GM21367 (cell line): ENCODE data around the gene SLC17A8.
"Not testable (repeated sequence)": the region's sequence is repeated elsewhere in the genome, so short reads cannot be mapped to it uniquely, and the experiment has no call there.

Source experiments
- ATAC-seq: cut with Tn5 transposase; IDR thresholded peaks from one replicate; pipeline ENCODE4 v1.9.1; 2021; ENCODE audit not compliant: unreplicated experiment

SLC17A8 gene

DNA sequence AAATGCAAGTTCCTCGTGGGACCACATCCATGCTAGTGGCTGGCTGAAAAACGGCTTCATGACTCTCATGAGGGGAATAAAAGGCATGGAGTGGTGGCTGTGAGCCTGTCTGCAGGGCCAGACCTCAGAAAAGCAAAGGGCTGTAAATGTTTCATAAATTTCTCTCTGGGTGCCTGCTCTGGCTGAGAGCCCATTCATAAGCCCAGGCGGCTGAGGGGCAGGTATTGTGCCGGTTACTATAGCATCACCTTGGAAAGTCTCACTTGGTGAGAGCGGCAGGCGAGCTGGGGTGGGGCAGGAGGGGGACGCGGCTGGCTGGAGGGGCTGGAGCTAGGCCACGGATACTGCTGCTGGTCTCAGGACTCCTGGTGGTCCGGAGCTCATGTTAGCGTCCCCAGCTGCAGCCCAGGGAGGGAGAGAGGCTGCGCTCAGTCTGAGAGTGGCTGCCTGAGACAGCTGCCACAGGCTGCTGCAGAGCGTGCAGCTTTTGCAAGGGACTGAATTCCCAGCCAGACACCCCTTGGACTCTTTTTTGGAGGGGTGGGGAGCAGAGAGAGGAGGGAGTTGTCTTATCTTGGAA lies at the start of gene SLC17A8:
Gene SLC17A8, plus strand, starts transcription at position 431 of the 580 bp plus-strand sequence. CDS start 318 bp downstream, outside the sequence.
- ATAC-seq, result no peak

DNA sequence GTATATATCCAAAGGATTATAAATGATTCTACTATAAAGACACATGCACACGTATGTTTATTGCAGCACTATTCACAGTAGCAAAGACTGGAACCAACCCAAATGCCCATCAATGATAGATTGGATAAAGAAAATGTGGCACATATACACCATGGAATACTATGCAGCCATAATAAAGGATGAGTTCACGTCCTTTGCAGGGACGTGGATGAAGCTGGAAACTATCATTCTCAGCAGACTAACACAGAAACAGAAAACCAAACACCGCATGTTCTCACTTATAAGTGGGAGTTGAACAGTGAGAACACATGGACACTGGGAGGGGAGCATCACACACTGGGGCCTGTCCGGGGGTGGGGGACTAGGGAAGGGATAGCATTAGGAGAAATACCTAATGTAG lies 48.7 kb upstream of the SLC17A8 start:
- not testable (repeated sequence) for ATAC-seq

DNA sequence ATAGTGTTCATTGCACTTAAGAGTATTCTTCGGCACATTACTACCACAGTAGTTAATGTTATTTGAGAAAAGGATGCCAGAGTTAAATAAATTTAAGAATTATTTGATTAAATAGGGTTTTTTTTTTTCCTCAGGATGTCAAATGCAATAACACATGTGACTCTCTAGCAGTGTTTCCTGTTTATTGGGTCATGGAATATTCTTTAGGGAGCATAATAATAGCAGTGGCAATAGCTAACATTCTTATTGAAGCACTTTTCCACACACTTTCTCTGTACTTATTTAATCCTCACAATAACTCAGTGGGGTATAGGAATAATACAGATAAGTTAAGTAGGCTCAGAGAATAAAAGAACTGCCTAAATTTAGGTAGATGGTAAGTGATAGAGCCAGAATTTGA lies 45.6 kb upstream of the SLC17A8 start:
- no peak for ATAC-seq

DNA sequence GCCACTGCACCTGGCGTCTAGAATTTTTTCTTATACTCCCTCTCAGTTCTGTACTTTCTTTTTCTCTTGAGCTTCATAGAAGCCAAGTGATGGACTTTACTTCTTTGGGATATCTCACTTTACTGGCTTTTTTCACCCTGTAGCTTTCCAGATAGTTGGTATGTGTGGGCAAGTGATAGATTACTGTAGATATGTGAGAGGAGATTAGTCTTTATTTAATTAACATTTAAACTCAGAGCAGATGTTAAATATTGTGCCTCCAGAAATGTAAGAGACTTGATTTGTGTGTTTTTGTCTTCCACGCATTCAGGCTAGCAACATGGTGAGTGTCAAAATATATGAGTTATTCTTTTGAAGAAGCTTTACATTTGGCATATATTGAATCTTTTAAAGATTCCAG lies 39.5 kb upstream of the SLC17A8 start:
- ATAC-seq, result no peak

DNA sequence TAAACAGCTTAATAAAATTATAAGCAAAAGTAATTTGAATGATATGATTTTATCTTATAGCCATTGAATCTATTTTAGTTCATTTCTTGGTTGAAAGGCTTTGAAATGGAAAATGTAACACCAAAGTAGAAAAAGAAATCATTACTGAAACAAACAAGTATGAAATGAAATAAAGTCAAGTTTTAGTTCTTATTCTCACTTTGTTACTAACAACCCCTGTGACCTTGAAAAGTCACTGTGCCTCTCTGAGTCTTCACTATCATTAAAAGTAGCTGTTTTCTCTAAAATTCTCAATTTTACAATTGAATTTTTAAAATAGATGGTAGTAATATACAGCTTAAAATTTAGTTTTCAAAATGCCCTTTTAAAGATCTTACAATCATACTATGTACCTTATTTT lies 32.4 kb upstream of the SLC17A8 start:
- ATAC-seq, result no peak

DNA sequence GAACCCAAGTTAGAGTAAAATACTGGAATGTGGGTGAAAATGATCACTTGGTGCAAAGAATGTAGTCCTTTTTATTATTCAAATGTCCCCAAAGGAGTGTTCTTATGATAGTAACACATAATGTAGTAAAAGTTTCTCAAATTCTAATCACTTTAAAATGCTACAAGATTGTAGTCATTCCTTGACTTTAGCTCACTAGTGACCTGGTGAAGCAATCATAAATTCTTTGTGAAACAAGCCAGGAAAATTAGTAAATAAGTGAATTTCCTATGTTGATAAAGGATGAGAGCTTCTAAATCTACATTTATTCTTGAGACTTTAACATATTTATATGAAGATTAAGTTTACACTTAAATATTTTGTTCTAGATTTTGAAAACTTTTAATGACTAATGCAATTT lies 30.7 kb upstream of the SLC17A8 start:
- no peak for ATAC-seq

DNA sequence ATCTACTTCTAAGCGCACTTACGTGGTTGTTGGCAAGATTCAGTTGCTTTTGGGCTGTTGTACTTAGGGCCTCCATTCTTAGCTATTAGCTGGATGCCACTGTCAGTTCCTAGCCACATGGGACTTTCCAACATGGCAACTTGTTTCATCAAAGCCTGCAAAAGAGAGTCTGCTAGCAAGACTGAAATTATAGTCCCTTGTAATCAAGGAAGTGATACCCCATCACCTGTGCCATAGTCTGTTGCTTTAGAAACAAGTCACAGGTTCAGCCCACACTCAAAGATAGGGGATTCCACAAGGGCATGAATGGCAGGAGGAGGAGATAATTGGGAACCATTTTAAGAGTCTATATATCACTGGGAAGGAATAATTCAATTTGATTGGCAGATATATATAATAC lies 27.1 kb upstream of the SLC17A8 start:
- peak; percentile 87 for ATAC-seq

DNA sequence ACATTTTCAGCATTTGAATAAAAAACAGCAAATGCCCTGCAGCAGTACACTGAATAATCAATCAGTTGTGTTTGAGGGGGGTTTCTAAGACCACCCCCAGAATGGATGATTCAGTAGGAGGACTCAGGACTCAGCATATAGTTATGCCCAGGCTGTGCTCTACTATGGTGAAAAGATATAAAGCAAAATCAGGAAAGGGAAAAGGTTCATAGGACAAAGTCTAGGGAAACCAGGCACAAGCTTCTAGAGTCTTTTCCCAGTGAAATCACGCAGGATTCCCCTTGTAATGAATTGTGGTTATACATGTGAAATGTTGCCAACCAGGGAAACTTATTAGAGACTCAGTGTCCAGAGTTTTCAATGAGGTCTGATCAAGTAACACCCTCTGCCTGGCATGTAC lies 25.0 kb upstream of the SLC17A8 start:
- no peak for ATAC-seq

DNA sequence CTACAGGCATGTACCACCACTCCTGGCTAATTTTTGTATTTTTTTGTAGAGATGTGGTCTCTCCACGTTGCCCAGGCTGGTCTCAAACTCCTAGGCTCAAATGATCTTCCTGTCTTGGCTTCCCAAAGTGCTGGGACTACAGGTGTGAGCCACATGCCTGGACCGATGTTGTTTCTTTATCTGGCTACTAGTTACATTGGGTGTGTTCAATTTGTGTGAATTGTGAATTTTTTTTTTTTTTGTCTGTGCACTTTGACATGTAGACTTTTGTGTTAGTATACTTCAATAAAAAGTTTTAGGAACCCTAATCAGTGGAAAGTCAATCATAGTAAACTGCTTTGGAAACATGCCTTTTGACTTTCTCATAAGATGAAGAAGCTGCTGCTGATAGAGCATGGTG lies 24.0 kb upstream of the SLC17A8 start:
- ATAC-seq, result no peak

DNA sequence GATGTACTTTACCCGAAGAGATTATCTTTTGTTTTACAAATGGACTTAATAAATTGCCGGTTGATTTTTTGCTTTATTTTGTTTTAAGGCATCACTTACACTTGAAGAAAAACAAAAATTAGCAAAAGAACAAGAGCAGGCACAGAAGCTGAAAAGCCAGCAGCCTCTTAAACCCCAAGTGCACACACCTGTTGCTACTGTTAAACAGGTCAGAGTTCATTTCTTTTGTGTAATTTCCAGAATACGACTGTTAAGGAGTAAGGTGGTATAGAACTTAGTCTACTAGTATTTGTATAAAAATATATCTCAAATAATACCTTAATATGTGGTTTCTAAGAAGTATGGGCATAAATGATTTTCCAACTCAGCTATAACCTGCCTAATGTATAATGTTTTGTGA lies 19.6 kb upstream of the SLC17A8 start:
- no peak for ATAC-seq

DNA sequence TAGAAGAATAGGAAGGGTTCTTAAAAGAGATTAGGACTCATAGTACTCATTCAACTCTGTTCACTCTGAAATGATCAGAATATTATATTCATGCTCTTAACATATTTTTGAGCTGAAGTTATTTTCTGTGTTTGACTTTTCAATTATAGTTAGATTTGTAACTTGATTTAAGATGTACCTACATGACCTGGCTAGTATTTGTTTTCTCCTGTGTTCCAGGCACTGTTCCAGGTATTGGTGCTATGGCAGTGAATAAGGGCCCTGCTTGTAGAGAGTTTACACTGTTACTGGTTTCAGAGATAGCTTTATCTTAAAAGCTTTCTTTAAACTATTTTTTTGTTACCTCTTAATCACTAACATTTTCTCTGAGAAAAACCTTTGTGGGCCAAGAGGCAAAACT lies 19.1 kb upstream of the SLC17A8 start:
- no peak for ATAC-seq

DNA sequence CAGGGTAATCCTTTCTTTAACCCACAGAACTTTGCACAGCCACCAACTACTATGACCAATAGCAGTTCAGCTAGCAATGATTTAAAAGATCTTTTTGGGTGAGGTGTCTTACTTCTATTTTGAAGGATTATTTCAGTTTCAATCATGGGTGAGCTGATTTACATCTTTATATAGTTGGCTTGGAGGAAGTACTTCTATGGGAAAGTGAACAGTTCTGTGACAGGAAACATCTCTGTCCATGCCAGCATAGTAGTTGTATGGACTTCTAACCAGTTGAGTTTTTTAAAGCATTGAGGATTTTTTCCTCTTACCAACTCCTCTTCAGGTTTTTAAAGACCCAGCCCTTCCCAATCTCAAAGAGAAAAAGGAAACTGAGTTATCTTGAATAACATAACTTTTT lies 17.8 kb upstream of the SLC17A8 start:
- no peak for ATAC-seq

DNA sequence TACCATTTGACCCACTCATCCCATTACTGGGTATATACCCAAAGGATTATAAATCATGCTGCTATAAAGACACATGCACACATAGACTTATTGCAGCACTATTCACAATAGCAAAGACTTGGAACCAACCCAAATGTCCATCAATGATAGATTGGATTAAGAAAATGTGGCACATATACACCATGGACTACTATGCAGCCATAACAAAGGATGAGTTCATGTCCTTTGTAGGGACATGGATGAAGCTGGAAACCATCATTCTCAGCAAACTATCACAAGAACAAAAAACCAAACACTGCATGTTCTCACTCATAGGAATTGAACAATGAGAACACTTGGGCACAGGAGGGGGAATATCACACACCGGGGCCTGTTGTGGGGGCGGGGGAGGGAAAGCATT lies 14.0 kb upstream of the SLC17A8 start:
- ATAC-seq, result not testable (repeated sequence)

DNA sequence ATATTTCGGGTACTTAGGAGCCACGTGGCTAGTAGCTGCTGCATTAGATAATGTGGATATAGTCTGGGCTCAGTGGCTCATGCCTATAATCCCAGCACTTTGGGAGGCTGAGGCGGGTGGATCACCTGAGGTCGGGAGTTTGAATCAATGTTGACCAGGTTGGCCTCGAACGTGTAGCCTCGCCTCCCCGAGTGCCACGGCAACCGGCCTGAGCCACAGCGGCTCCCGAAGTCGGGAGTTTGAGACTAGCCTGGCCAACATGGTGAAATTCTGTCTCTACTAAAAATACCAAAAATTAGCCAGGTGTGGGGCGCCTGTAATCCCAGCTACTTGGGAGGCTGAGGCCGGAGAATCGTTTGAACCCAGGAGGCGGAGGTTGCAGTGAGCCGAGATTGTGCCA lies 12.5 kb upstream of the SLC17A8 start:
- ATAC-seq, result not testable (repeated sequence)

DNA sequence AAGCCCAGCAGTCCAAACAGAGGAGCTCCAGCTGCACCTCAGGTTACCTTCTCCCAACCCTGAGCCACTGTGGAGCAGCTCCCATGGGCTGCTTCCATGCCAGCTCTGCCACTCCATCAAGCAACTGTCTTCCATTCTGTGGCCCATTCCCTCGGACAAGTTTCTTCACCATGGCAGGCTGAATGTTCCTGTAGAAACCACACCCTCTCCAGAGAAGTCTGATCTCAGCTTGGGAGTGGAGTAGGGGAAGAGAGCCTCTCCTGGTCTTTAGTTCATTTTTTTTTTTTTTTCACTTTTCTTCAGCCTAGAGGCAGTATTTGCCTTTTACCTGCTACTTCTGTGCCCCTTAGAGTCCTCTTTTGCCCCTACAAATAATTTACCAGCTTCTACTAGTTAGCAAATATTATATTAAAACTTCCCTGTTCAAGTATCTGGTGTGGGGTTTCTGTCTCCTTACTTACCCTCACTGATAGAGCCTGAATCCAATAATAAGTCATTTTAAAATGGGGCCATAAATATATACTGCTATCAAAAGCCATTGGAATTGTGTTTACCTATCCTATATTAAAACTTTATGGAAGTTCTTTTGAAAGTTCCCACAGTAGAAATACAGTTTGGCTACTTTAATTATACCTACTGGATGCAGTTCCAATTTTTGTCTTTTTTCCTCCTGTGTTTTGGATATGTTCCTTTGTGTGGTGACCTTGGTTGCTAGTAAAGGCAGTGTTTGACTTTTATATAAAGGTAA lies 11.7 kb upstream of the SLC17A8 start:
- ATAC-seq, result no peak

DNA sequence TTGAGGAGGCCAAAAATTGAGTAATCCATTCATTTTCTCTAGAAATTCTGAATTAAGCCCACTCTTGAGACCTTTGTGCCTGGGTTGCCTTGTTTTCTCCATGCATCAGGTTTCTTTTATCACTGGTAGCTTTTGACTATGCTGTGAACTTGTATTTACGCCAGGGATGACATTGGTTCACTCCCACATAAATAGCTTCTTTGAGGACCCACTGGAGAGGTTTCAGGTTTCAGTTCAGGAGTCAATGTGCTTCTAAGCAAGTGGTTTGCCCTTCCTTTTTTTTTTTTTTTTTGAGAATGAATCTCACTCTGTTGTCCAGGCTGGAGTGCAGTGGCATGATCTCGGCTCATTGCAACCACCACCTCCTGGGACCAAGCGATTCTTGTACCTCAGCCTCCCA lies 10.2 kb upstream of the SLC17A8 start:
- ATAC-seq, result no peak

DNA sequence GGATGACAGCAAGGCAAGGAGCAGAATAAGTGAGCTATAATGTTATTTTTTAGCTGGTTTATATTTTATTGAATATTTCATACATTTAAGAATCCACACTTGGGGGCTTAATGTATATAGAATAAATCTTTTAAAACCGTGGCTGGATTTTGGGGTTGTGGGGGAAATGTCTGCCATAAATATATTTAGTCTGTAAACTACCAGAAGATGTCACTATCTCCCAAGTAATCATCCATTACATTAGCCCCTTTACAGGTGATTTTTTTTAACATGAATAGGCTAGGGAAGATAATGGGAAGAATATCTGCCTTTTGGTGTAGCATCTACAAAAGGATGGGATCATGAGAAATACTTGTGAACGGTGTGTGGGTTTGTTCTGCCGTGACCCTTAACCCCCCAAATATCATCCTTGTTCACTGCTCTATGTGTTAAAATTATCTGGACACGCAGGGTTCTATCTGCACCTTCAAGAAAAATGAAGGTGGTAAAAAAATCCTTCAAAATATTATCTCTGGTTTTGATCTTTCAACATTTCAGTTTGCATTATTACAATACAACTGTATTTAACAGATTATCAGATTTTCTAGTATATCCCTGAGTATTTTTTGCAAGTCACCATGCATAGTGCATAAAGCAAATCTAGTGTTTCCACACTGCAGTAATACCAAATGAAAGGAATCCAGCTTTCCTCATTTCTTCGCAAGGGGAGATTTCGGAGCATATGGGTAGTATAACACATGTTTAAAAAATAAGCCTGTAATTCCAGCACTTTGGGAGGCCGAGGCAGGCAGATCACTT lies 8.0 kb upstream of the SLC17A8 start:
- no peak for ATAC-seq

DNA sequence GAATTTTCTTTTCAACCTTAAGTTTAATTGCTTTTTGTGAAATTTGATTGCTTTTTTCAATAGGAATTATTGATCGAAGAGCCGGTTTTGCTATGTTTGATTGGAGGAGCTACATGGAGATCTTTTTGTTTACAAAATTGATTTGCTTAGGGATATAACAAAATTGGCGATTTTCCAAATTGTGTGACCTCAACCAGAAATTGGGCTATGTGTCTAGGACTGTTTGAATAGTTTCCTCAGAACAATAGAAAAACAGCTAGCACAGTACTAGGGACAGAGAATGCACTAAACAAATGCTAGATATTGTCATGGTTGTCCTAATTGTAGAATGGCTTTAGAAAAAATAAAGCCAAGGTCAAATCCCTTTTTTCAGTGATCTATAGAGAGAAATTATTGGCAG lies 2.4 kb downstream of the SLC17A8 start:
- no peak for ATAC-seq

DNA sequence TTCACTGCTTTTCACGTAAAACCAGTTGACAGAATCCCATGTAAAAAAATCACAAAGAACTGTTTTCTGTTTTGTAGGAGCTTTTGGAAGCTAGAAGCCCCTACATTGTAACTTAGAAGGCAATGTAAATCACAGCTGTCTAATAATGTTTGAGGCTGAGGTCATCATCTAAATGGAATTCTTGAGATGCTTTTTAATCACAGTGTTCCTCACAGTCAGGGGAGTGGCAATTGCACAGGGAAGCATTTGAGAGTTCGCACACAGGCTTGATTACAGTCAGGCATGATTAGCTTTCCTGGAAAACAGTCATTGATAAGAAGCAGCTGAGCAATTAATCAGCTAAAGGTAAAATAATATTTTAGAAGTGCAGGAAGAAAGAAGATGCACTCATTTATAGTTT lies 2.9 kb downstream of the SLC17A8 start:
- no peak for ATAC-seq

DNA sequence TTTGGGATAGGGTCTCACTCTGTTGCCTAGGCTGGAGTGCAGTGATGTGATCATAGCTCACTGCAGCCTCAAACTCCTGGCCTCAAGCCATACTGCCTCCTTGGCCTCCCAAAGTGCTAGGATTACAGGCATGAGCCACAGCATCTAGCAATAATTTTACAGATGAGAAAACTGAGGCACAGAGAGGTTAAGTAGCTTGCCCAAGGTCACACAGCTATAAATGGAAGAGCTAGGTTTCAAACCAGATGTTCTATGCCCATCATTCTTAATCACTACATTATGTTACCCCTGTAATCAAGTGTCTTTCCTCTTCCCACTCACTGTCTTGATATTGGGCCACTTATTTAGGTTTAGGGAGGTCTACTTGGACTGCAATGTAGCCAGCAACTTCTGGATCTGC lies 3.6 kb downstream of the SLC17A8 start:
- no peak for ATAC-seq

DNA sequence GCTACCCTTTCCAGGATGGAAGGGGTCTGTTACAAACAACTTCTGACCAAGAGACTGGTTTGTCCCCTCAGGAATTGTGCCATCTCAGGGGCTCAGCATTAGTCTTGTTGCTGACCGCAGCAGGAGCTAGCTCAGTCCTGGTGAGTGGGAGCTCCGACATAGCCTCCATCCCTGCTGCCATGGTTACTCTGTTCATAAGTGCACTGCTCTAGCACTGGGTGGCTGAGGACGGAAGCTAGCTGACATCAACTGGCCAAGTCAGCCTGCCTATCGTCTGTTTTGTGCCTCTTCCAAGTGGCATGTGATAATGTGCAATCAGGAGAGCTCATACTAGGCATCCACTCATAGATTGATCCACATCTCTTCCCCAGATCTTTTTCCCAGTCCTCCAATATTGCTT lies 7.5 kb downstream of the SLC17A8 start:
- ATAC-seq, result no peak

DNA sequence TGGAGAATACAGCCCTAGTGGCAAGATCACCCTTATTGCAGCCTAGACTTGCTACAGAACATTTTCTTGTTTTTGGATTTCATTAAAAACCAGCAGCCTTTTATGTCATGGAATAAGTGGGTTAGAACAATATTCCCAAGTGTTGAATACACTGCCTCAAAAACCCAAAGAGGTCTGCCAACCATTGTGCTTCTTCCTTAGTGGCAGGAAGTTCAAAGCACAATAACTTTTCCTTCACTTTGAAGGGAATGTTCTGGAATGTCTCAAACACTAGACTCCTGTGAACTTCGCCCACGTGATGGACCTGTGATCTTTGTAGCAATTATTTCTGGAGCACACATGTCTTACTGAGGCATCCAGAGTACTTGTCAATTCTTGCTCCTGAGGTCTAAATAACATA lies 8.5 kb downstream of the SLC17A8 start:
- no peak for ATAC-seq
